A549 (cell line): ENCODE measurements around the gene TMEM185A. TPM values are rescaled to one million over a fixed set of nuclear protein-coding genes. Genes with fewer than 3 reads are reported as not detected.
"Not testable (repeated sequence)": the region's sequence is repeated elsewhere in the genome, so short reads cannot be mapped to it uniquely, and the experiment has no call there.

ENCODE experiments used
- ATAC-seq, 2 experiments: fragments of 200-7000 bp in 1 of 2; fragments of >200 bp in 1 of 2; cut with Nextera tagmentation in 1 of 2; cut with Tn5 transposase in 1 of 2; 3 replicates each; pipeline versions ENCODE4 v1.8.0 to v1.9.1; 2018 to 2020; ENCODE audit warnings: mild to moderate bottlenecking in 1 of 2, moderate library complexity in 1 of 2
- CTCF ChIA-PET: fragments of 300-600 bp; sonication (Branson Sonifier 250); formaldehyde crosslinking; extraction: SDS; loops from one replicate; lab custom pipeline; 2021; ENCODE audit warnings: antibody characterized with exemption, inconsistent platforms; lab: Yijun Ruan, JAX
- POLR2A ChIA-PET: fragments of 350-600 bp; formaldehyde crosslinking; extraction: SDS; loops from one replicate; lab custom pipeline; 2021; ENCODE audit warnings: antibody characterized with exemption, inconsistent platforms; lab: Yijun Ruan, JAX
- DNase-seq, 2 experiments: peaks; one replicate each; pipeline versions ENCODE4 v3.0.0 to v3.0.0-alpha.2; 2011 to 2016; ENCODE audit warnings: low read depth in 1 of 2, low spot score in 1 of 2
- FAIRE-seq: peaks from 2 replicates; lab custom pipeline; 2011; peaks lifted over from hg19 to GRCh38; lab: Jason Lieb, UNC
- H3K27ac ChIP-seq, 2 experiments: fragments of >200 bp; sonication (Bioruptor Twin); formaldehyde crosslinking; 3 replicates each; pipeline ENCODE4 v1.5.1; 2016 to 2017
- H3K4me1 ChIP-seq: fragments of >200 bp; sonication (Bioruptor Twin); formaldehyde crosslinking; 3 replicates; pipeline ENCODE4 v1.6.1; 2016
- H3K4me2 ChIP-seq: fragments of >200 bp; sonication (Bioruptor Twin); formaldehyde crosslinking; 3 replicates; pipeline ENCODE4 v1.6.1; 2016
- H3K4me3 ChIP-seq: fragments of >200 bp; sonication (Bioruptor Twin); formaldehyde crosslinking; 3 replicates; pipeline ENCODE4 v1.5.1; 2016
- H3K9me3 ChIP-seq: fragments of >200 bp; sonication (Bioruptor Twin); formaldehyde crosslinking; 3 replicates; pipeline ENCODE4 v1.6.1; 2016
- BHLHE40 ChIP-seq: IDR thresholded peaks from 2 replicates; pipeline ENCODE4 v1.6.1; 2012; ENCODE audit warnings: low read depth, low read length, inconsistent platforms
- CEBPB ChIP-seq, 2 experiments: fragments of >200 bp in 1 of 2; sonication (Bioruptor Twin) in 1 of 2; formaldehyde crosslinking in 1 of 2; IDR thresholded peaks; 2 replicates each; pipeline ENCODE4 v1.6.1; 2012 to 2016
- CHD4 ChIP-seq: fragments of 200-600 bp; sonication (generic); IDR thresholded peaks from 2 replicates; pipeline ENCODE4 v1.6.1; 2016; ENCODE audit warnings: antibody characterized with exemption, mild to moderate bottlenecking, borderline replicate concordance
- EHF ChIP-seq: fragments of 250-450 bp; sonication (Bioruptor Pico); IDR thresholded peaks from 2 replicates; pipeline ENCODE4 v1.5.0; 2020; ENCODE audit warnings: mild to moderate bottlenecking
- FOSB ChIP-seq: fragments of 250-450 bp; sonication (Bioruptor Pico); IDR thresholded peaks from 2 replicates; pipeline ENCODE4 v1.5.0; 2020; ENCODE audit warnings: mild to moderate bottlenecking, moderate library complexity
- FOXS1 ChIP-seq: fragments of 250-450 bp; sonication (Bioruptor Pico); IDR thresholded peaks from 2 replicates; pipeline ENCODE4 v1.5.0; 2020; ENCODE audit warnings: mild to moderate bottlenecking, moderate library complexity
- JUN ChIP-seq, 2 experiments: fragments of >200 bp; sonication (Bioruptor Twin); formaldehyde crosslinking; IDR thresholded peaks; 2 replicates in 1 of 2; 3 replicates in 1 of 2; pipeline ENCODE4 v1.6.1; 2016 to 2017
- MAFK ChIP-seq: fragments of 450-650 bp; IDR thresholded peaks from 2 replicates; pipeline ENCODE4 v1.6.1; 2014; ENCODE audit not compliant: partially characterized antibody
- MYC ChIP-seq: IDR thresholded peaks from 2 replicates; pipeline ENCODE4 v1.6.1; 2012; ENCODE audit warnings: mild to moderate bottlenecking, inconsistent platforms, low read length, improper control_type of control experiment, borderline replicate concordance
- NPAS2 ChIP-seq: fragments of 250-450 bp; sonication (Bioruptor Pico); IDR thresholded peaks from 2 replicates; pipeline ENCODE4 v1.8.0; 2022; ENCODE audit warnings: mild to moderate bottlenecking, moderate library complexity, borderline replicate concordance
- PHF8 ChIP-seq: fragments of 200-600 bp; sonication (generic); IDR thresholded peaks from 2 replicates; pipeline ENCODE4 v1.6.1; 2016; ENCODE audit warnings: low read depth, mild to moderate bottlenecking, antibody characterized with exemption, moderate library complexity, borderline replicate concordance
- POLR2A ChIP-seq: IDR thresholded peaks from 2 replicates; pipeline ENCODE4 v1.6.1; 2012; ENCODE audit warnings: mild to moderate bottlenecking, low read length
- RAD21 ChIP-seq, 2 experiments: fragments of >200 bp in 1 of 2; sonication (Bioruptor Twin) in 1 of 2; formaldehyde crosslinking in 1 of 2; IDR thresholded peaks in 1 of 2; conservative IDR thresholded peaks in 1 of 2; 2 replicates in 1 of 2; 3 replicates in 1 of 2; pipeline ENCODE4 v1.6.1; 2012 to 2018; ENCODE audit warnings: inconsistent platforms in 1 of 2
- RNF2 ChIP-seq: fragments of 200-600 bp; sonication (generic); IDR thresholded peaks from 2 replicates; pipeline ENCODE4 v1.6.1; 2016; ENCODE audit warnings: low read depth, mild to moderate bottlenecking, antibody characterized with exemption, moderate library complexity, borderline replicate concordance
- SMC3 ChIP-seq: fragments of >200 bp; sonication (Bioruptor Twin); formaldehyde crosslinking; IDR thresholded peaks from 3 replicates; pipeline ENCODE4 v1.6.1; 2018; ENCODE audit warnings: inconsistent platforms
- SREBF2 ChIP-seq: fragments of 450-650 bp; IDR thresholded peaks from 2 replicates; pipeline ENCODE4 v1.6.1; 2014; ENCODE audit warnings: mild to moderate bottlenecking, moderate library complexity
- ZC3H11A ChIP-seq: fragments of 450-650 bp; IDR thresholded peaks from 2 replicates; pipeline ENCODE4 v1.6.1; 2014; ENCODE audit warnings: antibody characterized with exemption, mild to moderate bottlenecking
- ZSCAN20 ChIP-seq: fragments of 250-450 bp; sonication (Bioruptor Pico); IDR thresholded peaks from 2 replicates; pipeline ENCODE4 v1.8.0; 2022; ENCODE audit warnings: mild to moderate bottlenecking, moderate library complexity
- WGBS: methylation state at CpG from one replicate; pipeline ENCODE4 v1.1.6; 2017; ENCODE audit errors: missing lambda C conversion rate; 5-methylcytosine and 5-hydroxymethylcytosine counted together
- polyA minus RNA-seq: library from RNA; depleted of rRNA, polyadenylated mRNA; stranded (reverse); fragments of >200 nt; gene quantifications from 2 replicates; pipeline ENCODE4 v1.2.3, GENCODE V29; 2011; rRNA and poly(A)+ RNA removed
- polyA plus RNA-seq, 4 experiments: library from polyadenylated mRNA; depleted of rRNA in 3 of 4; stranded (reverse); fragments of >200 nt; fragmentation: RNase III in 1 of 4; extraction: RNeasy Plus Mini Kit Qiagen cat#74134 plus additional on column Dnase treatment in 1 of 4; gene quantifications; 2 replicates in 3 of 4; 3 replicates in 1 of 4; pipeline ENCODE4 v1.2.3, GENCODE V29; 2011 to 2017
- TF ChIP-seq, protein P1 (sequence below): IDR thresholded peaks from 2 replicates; pipeline ENCODE4 v1.6.1; 2012; ENCODE audit warnings: low read depth, borderline replicate concordance
- TF ChIP-seq, protein P2 (sequence below): IDR thresholded peaks from 2 replicates; pipeline ENCODE4 v1.6.1; 2012
- TF ChIP-seq, protein P3 (sequence below): fragments of 200-600 bp; sonication (generic); IDR thresholded peaks from 2 replicates; pipeline ENCODE4 v1.6.1; 2016; ENCODE audit warnings: antibody characterized with exemption, mild to moderate bottlenecking, moderate library complexity
- TF ChIP-seq, protein P4 (sequence below): fragments of 150-350 bp; IDR thresholded peaks from 2 replicates; pipeline ENCODE4 v1.6.1; 2014; ENCODE audit warnings: low read depth, mild to moderate bottlenecking, low read length
- TF ChIP-seq, protein P5 (sequence below): fragments of 250-450 bp; sonication (Bioruptor Pico); IDR thresholded peaks from 2 replicates; pipeline ENCODE4 v1.5.0; 2020; ENCODE audit warnings: low read depth, mild to moderate bottlenecking, moderate library complexity

TMEM185A gene
- polyA plus RNA-seq (2011; rRNA removed) (24.3 and 25.1 TPM in 2 replicates), polyA plus RNA-seq (2017; fragmentation: RNase III; extraction: RNeasy Plus Mini Kit Qiagen cat#74134 plus additional on column Dnase treatment) (17.6 to 21.5 TPM (median 21.1 TPM) in 3 replicates), polyA minus RNA-seq (51.2 and 59.9 TPM in 2 replicates)
- polyA plus RNA-seq (2012; cell fraction: cytosol; rRNA removed): 13.0 and 16.0 TPM in 2 replicates
- polyA plus RNA-seq (2012; cell fraction: nucleus; rRNA removed): 15.5 and 18.4 TPM in 2 replicates

DNA sequence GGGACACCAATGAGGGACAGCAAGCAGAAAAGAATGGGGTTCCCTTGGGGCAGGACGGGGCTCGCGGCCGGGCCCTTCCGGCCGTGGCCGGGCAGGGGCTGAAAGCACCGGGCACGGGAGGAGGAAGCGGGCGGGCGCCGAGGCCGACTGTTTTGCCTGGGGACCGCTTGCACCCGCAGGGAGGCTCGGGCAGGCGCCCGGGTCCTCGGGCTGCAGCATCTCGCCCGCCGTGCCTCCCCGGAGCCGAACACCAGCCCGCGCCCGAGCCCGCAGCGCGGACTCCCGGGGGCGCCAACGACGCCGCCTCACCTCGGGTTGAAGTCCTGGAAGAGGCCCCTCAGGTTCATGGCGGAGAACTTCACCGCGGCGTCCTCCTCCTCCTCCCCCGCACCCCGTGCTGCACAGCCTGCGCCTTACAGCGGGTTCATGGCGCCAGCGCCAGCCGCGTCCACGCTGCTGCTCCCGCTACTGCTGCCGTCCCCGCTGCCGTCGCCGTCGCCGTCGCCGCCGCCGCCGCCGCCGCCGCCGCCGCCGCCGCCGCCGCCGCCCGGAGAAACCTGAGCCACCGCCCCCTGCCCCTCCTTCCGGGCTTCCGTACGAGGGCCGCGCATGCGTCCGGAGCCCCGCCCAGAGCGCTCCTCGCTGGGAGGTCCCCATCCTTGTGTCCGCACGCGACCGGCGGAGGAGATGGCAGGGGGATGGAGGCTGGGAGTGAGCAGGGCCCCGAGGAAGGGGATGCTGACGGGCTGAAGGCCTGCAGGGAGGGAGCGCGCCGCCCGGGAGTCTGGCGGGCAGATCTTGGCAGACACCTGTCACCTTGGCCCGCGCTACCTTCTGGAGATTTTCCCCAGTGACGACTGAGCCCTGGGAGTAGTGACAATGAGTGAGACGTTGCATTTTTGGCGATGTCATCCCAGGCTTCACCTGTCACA lies at the start of gene TMEM185A:
TSS of gene TMEM185A (minus strand) at position 559 of the 932 bp plus-strand sequence. CDS start at position 347, 212 bp downstream.
- FAIRE-seq (no peak), ATAC-seq (peak; percentile 77 to 85), DNase-seq (peak; percentile 38 to 57)
- 4% methylated on average over 26 of the region's 102 CpGs for WGBS
- POLR2A ChIA-PET: no interaction called here
- TF ChIP-seq, protein P1, sequence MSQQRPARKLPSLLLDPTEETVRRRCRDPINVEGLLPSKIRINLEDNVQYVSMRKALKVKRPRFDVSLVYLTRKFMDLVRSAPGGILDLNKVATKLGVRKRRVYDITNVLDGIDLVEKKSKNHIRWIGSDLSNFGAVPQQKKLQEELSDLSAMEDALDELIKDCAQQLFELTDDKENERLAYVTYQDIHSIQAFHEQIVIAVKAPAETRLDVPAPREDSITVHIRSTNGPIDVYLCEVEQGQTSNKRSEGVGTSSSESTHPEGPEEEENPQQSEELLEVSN: peak; percentile 66
- TF ChIP-seq, protein P2, sequence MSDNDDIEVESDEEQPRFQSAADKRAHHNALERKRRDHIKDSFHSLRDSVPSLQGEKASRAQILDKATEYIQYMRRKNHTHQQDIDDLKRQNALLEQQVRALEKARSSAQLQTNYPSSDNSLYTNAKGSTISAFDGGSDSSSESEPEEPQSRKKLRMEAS: peak; percentile 55; the same call in 1 of the 2 replicates
- TF ChIP-seq FOXS1 (CRISPR knock-in tag) (no peak), MAFK (no peak), POLR2A (peak; percentile 56), PHF8 (peak; percentile 51; the same call in 1 of the 2 replicates), CHD4 (no peak), BHLHE40 (no peak), RNF2 (0 out of 2 replicates have a peak, but pooled peaks have one; percentile 35), JUN (IDR thresholded peaks at IDR 0.05) (peak in 1 of 2 experiments; percentile 57; a peak in 1 of 5 replicates), ZC3H11A (no peak)
- Histone ChIP-seq H3K4me3 (peak within 1 kb of the TSS; percentile 87), H3K4me1 (peaks cover 24% of the 10 kb centered on the region), H3K9me3 (no peaks in the 10 kb centered on the region), H3K27ac (peak within 1 kb of the TSS; percentile 77 to 91), H3K4me2 (peak within 1 kb of the TSS; percentile 95)
- CTCF ChIA-PET: no interaction called here

DNA sequence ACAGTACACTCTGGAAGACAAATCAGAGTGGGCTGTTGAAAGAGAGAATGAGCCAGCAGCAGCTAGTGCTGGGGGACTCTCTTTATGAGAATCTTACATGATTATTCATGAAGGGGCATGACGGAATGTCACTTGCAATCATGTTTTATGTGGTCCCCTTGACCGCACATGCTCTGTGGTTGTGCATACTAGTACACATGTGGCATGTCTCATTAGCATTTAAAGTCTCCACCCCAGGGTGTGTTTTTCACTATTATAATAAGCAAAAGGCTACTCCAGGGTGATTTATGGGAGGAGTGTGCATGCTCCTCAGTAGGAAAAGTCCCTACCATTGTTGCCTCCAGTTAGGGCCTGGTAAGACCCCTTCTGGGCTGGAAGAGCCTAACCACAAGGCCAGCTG lies 49.6 kb upstream of the TMEM185A start:
- no peaks in the 10 kb centered on the region for H3K9me3 ChIP-seq
- no peak overlapping the region for H3K27ac ChIP-seq
- ChIA-PET POLR2A (no interaction called here), CTCF (no interaction called here)
- TF ChIP-seq, protein P3, sequence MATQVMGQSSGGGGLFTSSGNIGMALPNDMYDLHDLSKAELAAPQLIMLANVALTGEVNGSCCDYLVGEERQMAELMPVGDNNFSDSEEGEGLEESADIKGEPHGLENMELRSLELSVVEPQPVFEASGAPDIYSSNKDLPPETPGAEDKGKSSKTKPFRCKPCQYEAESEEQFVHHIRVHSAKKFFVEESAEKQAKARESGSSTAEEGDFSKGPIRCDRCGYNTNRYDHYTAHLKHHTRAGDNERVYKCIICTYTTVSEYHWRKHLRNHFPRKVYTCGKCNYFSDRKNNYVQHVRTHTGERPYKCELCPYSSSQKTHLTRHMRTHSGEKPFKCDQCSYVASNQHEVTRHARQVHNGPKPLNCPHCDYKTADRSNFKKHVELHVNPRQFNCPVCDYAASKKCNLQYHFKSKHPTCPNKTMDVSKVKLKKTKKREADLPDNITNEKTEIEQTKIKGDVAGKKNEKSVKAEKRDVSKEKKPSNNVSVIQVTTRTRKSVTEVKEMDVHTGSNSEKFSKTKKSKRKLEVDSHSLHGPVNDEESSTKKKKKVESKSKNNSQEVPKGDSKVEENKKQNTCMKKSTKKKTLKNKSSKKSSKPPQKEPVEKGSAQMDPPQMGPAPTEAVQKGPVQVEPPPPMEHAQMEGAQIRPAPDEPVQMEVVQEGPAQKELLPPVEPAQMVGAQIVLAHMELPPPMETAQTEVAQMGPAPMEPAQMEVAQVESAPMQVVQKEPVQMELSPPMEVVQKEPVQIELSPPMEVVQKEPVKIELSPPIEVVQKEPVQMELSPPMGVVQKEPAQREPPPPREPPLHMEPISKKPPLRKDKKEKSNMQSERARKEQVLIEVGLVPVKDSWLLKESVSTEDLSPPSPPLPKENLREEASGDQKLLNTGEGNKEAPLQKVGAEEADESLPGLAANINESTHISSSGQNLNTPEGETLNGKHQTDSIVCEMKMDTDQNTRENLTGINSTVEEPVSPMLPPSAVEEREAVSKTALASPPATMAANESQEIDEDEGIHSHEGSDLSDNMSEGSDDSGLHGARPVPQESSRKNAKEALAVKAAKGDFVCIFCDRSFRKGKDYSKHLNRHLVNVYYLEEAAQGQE: no peak
- TF ChIP-seq, protein P4, sequence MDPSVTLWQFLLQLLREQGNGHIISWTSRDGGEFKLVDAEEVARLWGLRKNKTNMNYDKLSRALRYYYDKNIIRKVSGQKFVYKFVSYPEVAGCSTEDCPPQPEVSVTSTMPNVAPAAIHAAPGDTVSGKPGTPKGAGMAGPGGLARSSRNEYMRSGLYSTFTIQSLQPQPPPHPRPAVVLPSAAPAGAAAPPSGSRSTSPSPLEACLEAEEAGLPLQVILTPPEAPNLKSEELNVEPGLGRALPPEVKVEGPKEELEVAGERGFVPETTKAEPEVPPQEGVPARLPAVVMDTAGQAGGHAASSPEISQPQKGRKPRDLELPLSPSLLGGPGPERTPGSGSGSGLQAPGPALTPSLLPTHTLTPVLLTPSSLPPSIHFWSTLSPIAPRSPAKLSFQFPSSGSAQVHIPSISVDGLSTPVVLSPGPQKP: no peak
- TF ChIP-seq FOSB (CRISPR knock-in tag) (no peak), ZSCAN20 (CRISPR knock-in tag) (no peak), SMC3 (no peak), CEBPB (IDR thresholded peaks at IDR 0.05) (no peak), EHF (CRISPR knock-in tag) (no peak), MYC (no peak), FOXS1 (CRISPR knock-in tag) (no peak), SREBF2 (no peak), NPAS2 (no peak), RAD21 (conservative IDR thresholded peaks at IDR 0.05 in 1 of 2, IDR thresholded peaks at IDR 0.05 in 1 of 2) (no peak)
- TF ChIP-seq, protein P5, sequence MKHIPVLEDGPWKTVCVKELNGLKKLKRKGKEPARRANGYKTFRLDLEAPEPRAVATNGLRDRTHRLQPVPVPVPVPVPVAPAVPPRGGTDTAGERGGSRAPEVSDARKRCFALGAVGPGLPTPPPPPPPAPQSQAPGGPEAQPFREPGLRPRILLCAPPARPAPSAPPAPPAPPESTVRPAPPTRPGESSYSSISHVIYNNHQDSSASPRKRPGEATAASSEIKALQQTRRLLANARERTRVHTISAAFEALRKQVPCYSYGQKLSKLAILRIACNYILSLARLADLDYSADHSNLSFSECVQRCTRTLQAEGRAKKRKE (CRISPR knock-in tag): no peak
- H3K4me3 ChIP-seq: no peak overlapping the region
- no peak for DNase-seq
- FAIRE-seq: no peak
- H3K4me2 ChIP-seq: no peak overlapping the region
- no peaks in the 10 kb centered on the region for H3K4me1 ChIP-seq
- ATAC-seq: no peak
- 48% methylated on average over 2 of the region's 2 CpGs for WGBS

DNA sequence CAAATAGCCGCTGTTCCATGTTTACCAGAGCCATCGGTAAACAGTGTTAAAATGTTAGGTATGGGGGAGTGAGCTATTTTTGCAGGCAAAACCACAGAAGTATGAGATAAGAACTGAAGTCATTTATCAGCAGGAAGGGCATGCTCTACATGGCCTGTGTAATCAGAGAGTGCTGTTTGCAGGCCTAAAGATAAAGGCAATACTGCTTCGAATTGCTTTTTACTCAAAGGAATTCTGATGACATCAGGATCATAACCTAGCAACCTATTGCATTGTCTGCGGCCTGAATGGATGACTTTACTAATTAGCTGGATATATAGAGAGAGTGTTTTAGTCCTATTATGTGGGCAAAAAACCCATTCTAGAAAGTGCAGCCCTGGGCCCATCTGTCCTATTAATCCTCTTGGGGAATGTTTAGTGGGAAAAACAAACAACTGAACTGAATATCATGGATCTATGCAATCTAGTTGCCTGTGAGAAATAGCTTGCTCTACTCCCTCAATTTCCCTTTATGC lies 47.6 kb upstream of the TMEM185A start:
- no CpG with 5 or more reads among the region's 4 CpGs for WGBS
- H3K4me1 ChIP-seq, H3K4me3 ChIP-seq, DNase-seq, H3K9me3 ChIP-seq, H3K4me2 ChIP-seq, POLR2A ChIA-PET, ATAC-seq, CTCF ChIA-PET, H3K27ac ChIP-seq: not testable (repeated sequence)
- FAIRE-seq: peak; percentile 93
